Colonic mucosa (tissue), 4 donors: ENCODE measurements around the gene BATF3. TPM values are rescaled to one million over a fixed set of nuclear protein-coding genes. Genes with fewer than 3 reads are reported as not detected.

ENCODE experiments used
- DNase-seq: peaks from one replicate; pipeline ENCODE4 v3.0.0-alpha.2; 2020
- H3K27ac ChIP-seq: fragments of 200-600 bp; one replicate; pipeline ENCODE4 v1.8.0; 2021
- H3K27me3 ChIP-seq: fragments of 200-600 bp; one replicate; pipeline ENCODE4 v1.8.0; 2021
- H3K36me3 ChIP-seq: fragments of 200-600 bp; one replicate; pipeline ENCODE4 v1.8.0; 2021
- H3K4me1 ChIP-seq: fragments of 200-600 bp; one replicate; pipeline ENCODE4 v1.8.0; 2021; ENCODE audit warnings: mild to moderate bottlenecking
- H3K4me3 ChIP-seq: fragments of 200-600 bp; one replicate; pipeline ENCODE4 v1.8.0; 2021
- H3K9ac ChIP-seq, 2 donors: one replicate each; pipeline ENCODE4 v1.7.0; 2013; ENCODE audit warnings: control low read depth in 2 of 2, low read depth in 2 of 2, low read length in 2 of 2
- H3K9me3 ChIP-seq: fragments of 200-600 bp; one replicate; pipeline ENCODE4 v1.8.0; 2021
- CTCF ChIP-seq: fragments of 200-600 bp; IDR thresholded peaks from one replicate; pipeline ENCODE4 v1.8.0; 2022; ENCODE audit warnings: antibody characterized with exemption, mild to moderate bottlenecking
- intact Hi-C: fragments of 100-400 bp; cut with DNase I; formaldehyde crosslinking; loops from one replicate; pipeline ENCODE4 v1.14.1; 2022
- total RNA-seq, 2 donors: library from RNA; stranded (reverse); fragmentation: NEBNext Ultra II Directional in 1 of 2; extraction: Animal tissue kit (Norgen Biotek cat#: 25700) in 1 of 2; gene quantifications; one replicate each; pipeline ENCODE4 v1.2.1, GENCODE V29; 2021
- donor health status: healthy.
- donor health status: DM: no; HTN: no; CAD: no.
- donor health status: DM: no; HTN: no; CAD: no.

BATF3 gene
- total RNA-seq, 2 donors from 2014 or later: 0.74 to 0.88 TPM

GRCh38 chr1:212686591-212686990 is 13.0 kb downstream of the BATF3 start:
- no peak for TF ChIP-seq CTCF
- intact Hi-C loops: no loop called here
- no peaks in the 10 kb centered on the region for H3K36me3 ChIP-seq
- no peak overlapping the region for H3K27ac ChIP-seq
- no peak for DNase-seq
- H3K4me3 ChIP-seq: no peak overlapping the region
- H3K9ac ChIP-seq: no peak overlapping the region
- no peaks in the 10 kb centered on the region for H3K27me3 ChIP-seq
- H3K4me1 ChIP-seq: no peaks in the 10 kb centered on the region
- H3K9me3 ChIP-seq: no peaks in the 10 kb centered on the region

DNA sequence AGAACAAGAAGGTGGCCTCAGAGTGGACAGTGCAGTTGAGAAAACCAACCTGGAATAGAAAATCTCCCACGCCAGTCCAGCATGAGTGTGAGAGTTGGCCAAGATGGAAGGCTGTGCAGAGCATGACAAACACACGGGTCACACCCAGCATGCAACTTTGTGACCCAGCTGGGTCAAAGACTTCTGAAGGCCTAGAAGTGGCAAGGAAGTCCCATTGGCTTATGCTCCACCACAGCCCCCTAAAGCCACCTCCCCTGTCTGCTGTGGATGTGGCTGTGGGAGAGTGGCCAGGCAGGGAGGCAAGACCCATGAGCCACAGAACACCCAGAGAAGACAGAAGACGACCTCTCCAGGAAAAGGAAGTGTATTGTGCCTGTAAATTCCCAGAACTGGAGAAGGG is 13.6 kb downstream of the BATF3 start:
- Histone ChIP-seq H3K9me3 (no peaks in the 10 kb centered on the region), H3K4me3 (no peak overlapping the region), H3K4me1 (no peaks in the 10 kb centered on the region), H3K27me3 (no peaks in the 10 kb centered on the region), H3K27ac (no peak overlapping the region), H3K9ac (no peak overlapping the region), H3K36me3 (no peaks in the 10 kb centered on the region)
- DNase-seq: no peak
- TF ChIP-seq CTCF: no peak
- intact Hi-C loops: no loop called here

DNA sequence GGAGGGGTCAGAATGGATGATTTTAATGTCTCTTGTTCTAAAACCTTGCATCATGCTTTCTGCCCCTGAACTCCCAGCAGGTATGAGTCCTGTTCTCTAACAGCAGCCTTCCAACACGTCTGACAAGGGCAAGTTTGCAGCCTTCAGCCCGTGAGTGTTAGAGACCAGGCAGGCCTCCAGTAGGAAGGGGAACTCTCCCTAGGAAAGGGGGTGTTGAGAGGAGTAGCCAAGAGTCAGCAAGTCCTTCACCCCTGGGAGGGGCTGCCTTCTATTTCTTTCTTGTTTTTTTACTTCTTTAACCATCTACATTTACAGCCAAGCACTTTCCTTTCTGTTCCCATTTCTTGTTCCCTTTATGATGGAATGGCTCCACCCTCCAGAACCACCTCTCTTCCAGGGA is 14.2 kb downstream of the BATF3 start:
- no peak for TF ChIP-seq CTCF

DNA sequence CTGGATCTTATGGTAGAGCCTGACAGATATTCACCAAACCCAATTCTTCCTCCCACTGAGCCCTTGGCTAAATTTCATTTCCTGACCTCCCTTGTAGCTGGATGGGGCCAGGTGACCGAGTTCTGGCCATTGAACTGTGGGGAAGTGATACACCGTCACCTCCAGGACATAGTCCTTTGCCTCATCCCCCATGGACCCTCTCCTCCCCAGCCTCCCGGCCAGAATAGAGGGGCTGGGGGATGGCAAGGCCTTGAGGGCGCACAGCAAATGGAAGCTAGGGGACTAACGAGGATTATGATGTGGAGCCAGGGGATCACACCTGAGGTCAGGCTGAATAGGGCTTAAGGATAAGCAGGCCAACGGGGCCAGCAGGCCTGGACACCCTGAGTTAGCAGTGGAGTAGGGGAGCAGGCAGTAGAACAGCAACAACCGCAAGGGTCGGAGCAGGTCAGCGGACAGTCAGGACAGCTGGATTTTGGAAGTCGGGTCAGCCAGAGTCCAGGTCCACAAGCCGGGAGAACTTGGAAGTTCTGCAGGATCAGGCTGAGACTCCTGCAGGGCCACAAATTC is 15.0 kb downstream of the BATF3 start:
- H3K9me3 ChIP-seq: no peaks in the 10 kb centered on the region
- intact Hi-C loops: no loop called here
- H3K36me3 ChIP-seq: no peaks in the 10 kb centered on the region
- no peak overlapping the region for H3K9ac ChIP-seq
- H3K4me3 ChIP-seq: no peak overlapping the region
- no peak for TF ChIP-seq CTCF
- DNase-seq: no peak
- H3K4me1 ChIP-seq: no peaks in the 10 kb centered on the region
- H3K27ac ChIP-seq: no peak overlapping the region
- H3K27me3 ChIP-seq: no peaks in the 10 kb centered on the region

More for the DNA sequence above, 14.2 kb downstream of the BATF3 start:
- H3K9ac ChIP-seq: no peak overlapping the region
- no peaks in the 10 kb centered on the region for H3K4me1 ChIP-seq
- no peaks in the 10 kb centered on the region for H3K36me3 ChIP-seq
- intact Hi-C loops: no loop called here
- no peak overlapping the region for H3K27ac ChIP-seq
- no peak for DNase-seq
- H3K4me3 ChIP-seq: no peak overlapping the region
- H3K9me3 ChIP-seq: no peaks in the 10 kb centered on the region
- no peaks in the 10 kb centered on the region for H3K27me3 ChIP-seq

DNA sequence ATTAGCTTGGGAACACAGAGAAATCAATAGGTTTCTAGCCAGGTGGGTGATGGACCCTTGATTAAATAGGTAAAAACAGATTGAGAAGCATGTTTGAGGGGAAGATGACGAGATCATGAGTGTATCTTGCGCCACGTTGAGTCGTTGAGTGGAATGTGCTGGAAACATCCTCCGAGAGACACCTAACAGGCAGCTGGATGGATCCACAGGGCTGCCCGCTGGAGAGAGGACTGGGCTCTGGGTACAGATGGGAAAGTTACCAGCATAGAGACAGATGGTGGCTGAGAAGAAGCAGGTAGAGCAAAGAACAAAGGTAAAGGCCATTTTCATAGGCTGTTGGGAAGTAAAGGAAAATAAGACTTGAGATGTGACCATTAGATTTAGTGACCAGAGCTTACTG is 15.6 kb downstream of the BATF3 start:
- intact Hi-C loops: no loop called here
- Histone ChIP-seq H3K27ac (no peak overlapping the region), H3K4me1 (no peaks in the 10 kb centered on the region), H3K9ac (no peak overlapping the region), H3K27me3 (no peaks in the 10 kb centered on the region), H3K9me3 (no peaks in the 10 kb centered on the region), H3K4me3 (no peak overlapping the region), H3K36me3 (no peaks in the 10 kb centered on the region)
- no peak for DNase-seq
- no peak for TF ChIP-seq CTCF
